GM19025 (cell line): ENCODE results near the gene HPCAL1.

ENCODE experiments used
- ATAC-seq: cut with Tn5 transposase; IDR thresholded peaks from one replicate; pipeline ENCODE4 v1.9.1; 2021; ENCODE audit warnings: mild to moderate bottlenecking, low read depth, moderate library complexity; ENCODE audit not compliant: unreplicated experiment

Gene HPCAL1

GRCh38 chr2:10300997-10301940, 1.4 kb upstream of the HPCAL1 start:
- ATAC-seq = no peak

GRCh38 chr2:10301941-10302478, 694 bp upstream of the HPCAL1 start:
- ATAC-seq = no peak

GRCh38 chr2:10303181-10303693, 533 bp downstream of the HPCAL1 start:
- ATAC-seq = no peak

- no peak for ATAC-seq
Observed at GRCh38 chr2:10303694-10304378, 1.1 kb downstream of the HPCAL1 start.

GRCh38 chr2:10304458-10305253, 2.0 kb downstream of the HPCAL1 start:
- ATAC-seq = no peak

- ATAC-seq = no peak
Observed at GRCh38 chr2:10305254-10305635, 2.5 kb downstream of the HPCAL1 start.

- ATAC-seq = no peak
Observed at GRCh38 chr2:10305715-10306114, 3.0 kb downstream of the HPCAL1 start.

- no peak for ATAC-seq
Observed at GRCh38 chr2:10306901-10307463, 4.3 kb downstream of the HPCAL1 start.

- ATAC-seq = no peak
Observed at GRCh38 chr2:10307561-10308156, 5.0 kb downstream of the HPCAL1 start.

- no peak for ATAC-seq
Observed at GRCh38 chr2:10308866-10309265, 6.2 kb downstream of the HPCAL1 start.

GRCh38 chr2:10309286-10309685, 6.6 kb downstream of the HPCAL1 start:
- no peak for ATAC-seq

GRCh38 chr2:10310309-10310888, 7.7 kb downstream of the HPCAL1 start:
- no peak for ATAC-seq

- ATAC-seq = no peak
Observed at GRCh38 chr2:10311736-10312135, 9.0 kb downstream of the HPCAL1 start.

GRCh38 chr2:10312437-10312957, 9.8 kb downstream of the HPCAL1 start:
- no peak for ATAC-seq

- no peak for ATAC-seq
Observed at GRCh38 chr2:10316336-10316735, 13.6 kb downstream of the HPCAL1 start.

GRCh38 chr2:10316860-10317259, 14.2 kb downstream of the HPCAL1 start:
- ATAC-seq = no peak

GRCh38 chr2:10317646-10318045, 14.9 kb downstream of the HPCAL1 start:
- ATAC-seq = no peak

- no peak for ATAC-seq
Observed at GRCh38 chr2:10318345-10318744, 15.6 kb downstream of the HPCAL1 start.

- ATAC-seq = no peak
Observed at GRCh38 chr2:10319892-10320574, 17.3 kb downstream of the HPCAL1 start.
